ENCODE measurements around the gene DCC.

Gene DCC

GRCh38 chr18:53283708-53284107, 943.7 kb downstream of the DCC start:
- no peaks in the 10 kb centered on the region for H3K36me3 ChIP-seq
- H3K27ac ChIP-seq: no peak overlapping the region
- no peaks in the 10 kb centered on the region for H3K27me3 ChIP-seq
- no peak overlapping the region for H3K4me3 ChIP-seq
- intact Hi-C loops (cut with DNase I; ENCODE audit: low total_unique reads): no loop called here
- DNase-seq: no peak
- no peaks in the 10 kb centered on the region for H3K9me3 ChIP-seq
- no peaks in the 10 kb centered on the region for H3K4me1 ChIP-seq
- no peak for TF ChIP-seq CTCF (IDR thresholded peaks at IDR 0.05)

GRCh38 chr18:53305461-53305860, 965.5 kb downstream of the DCC start:
- no peak for TF ChIP-seq CTCF (IDR thresholded peaks at IDR 0.05)
- Histone ChIP-seq H3K27me3 (no peaks in the 10 kb centered on the region), H3K36me3 (no peaks in the 10 kb centered on the region), H3K27ac (no peak overlapping the region), H3K4me3 (no peak overlapping the region), H3K9me3 (peaks cover 0 to 3% (median 0%) of the 10 kb centered on the region in 3 donors), H3K4me1 (no peaks in the 10 kb centered on the region)
- intact Hi-C loops (cut with DNase I; ENCODE audit: low total_unique reads): loop anchor here (5.0 kb wide), 1 partner anchor 48 kb away; no protein-coding TSS in a partner anchor
- DNase-seq: no peak

- TF ChIP-seq CTCF (IDR thresholded peaks at IDR 0.05): no peak
- Histone ChIP-seq H3K27me3 (no peaks in the 10 kb centered on the region), H3K9me3 (no peaks in the 10 kb centered on the region), H3K27ac (no peak overlapping the region), H3K36me3 (no peaks in the 10 kb centered on the region), H3K4me3 (no peak overlapping the region), H3K4me1 (no peaks in the 10 kb centered on the region)
- no peak for DNase-seq
- intact Hi-C loops (cut with DNase I; ENCODE audit: low total_unique reads): no loop called here
Measured at GRCh38 chr18:53319628-53320027, 979.6 kb downstream of the DCC start.

- Histone ChIP-seq H3K36me3 (no peaks in the 10 kb centered on the region), H3K4me3 (no peak overlapping the region), H3K27ac (no peak overlapping the region), H3K27me3 (no peaks in the 10 kb centered on the region), H3K4me1 (no peaks in the 10 kb centered on the region), H3K9me3 (no peaks in the 10 kb centered on the region)
- DNase-seq: no peak
- intact Hi-C loops (cut with DNase I; ENCODE audit: low total_unique reads): no loop called here
- TF ChIP-seq CTCF (IDR thresholded peaks at IDR 0.05): no peak
Measured at GRCh38 chr18:53322163-53322562, 982.2 kb downstream of the DCC start.

GRCh38 chr18:53324353-53324752, 984.4 kb downstream of the DCC start:
- Histone ChIP-seq H3K9me3 (no peaks in the 10 kb centered on the region), H3K4me3 (no peak overlapping the region), H3K4me1 (no peaks in the 10 kb centered on the region), H3K27me3 (no peaks in the 10 kb centered on the region), H3K27ac (no peak overlapping the region), H3K36me3 (no peaks in the 10 kb centered on the region)
- intact Hi-C loops (cut with DNase I; ENCODE audit: low total_unique reads): no loop called here
- no peak for DNase-seq
- TF ChIP-seq CTCF (IDR thresholded peaks at IDR 0.05): no peak

Measured in tibial artery (tissue), 4 donors.